Fibroblast of the aortic adventitia (primary cell): ENCODE results near the gene S100A4. TPM values are rescaled to one million over a fixed set of nuclear protein-coding genes. Genes with fewer than 3 reads are reported as not detected.
A peak's percentile ranks its signal among the peaks of the same experiment; 100 is the strongest.

Experiments
- DNase-seq: peaks from one replicate; pipeline ENCODE4 v3.0.0-alpha.2; 2010; ENCODE audit warnings: low read depth
- H3K4me3 ChIP-seq: 2 replicates; pipeline ENCODE4 v1.5.1; 2011; ENCODE audit warnings: low read depth, mild to moderate bottlenecking, control low read depth, low read length, moderate library complexity
- total RNA-seq: library from RNA; depleted of rRNA; stranded (reverse); fragments of >200 nt; gene quantifications from 2 replicates; pipeline ENCODE4 v1.2.3, GENCODE V29; 2012; ENCODE audit warnings: low replicate concordance
- TF ChIP-seq, protein P1 (sequence below): IDR thresholded peaks from 2 replicates; pipeline ENCODE4 v1.5.1; 2011; ENCODE audit warnings: mild to moderate bottlenecking, low read length, control low read depth, inconsistent platforms; ENCODE audit not compliant: insufficient read depth

S100A4 gene
- total RNA-seq, 1 donor, result 585 TPM

DNA sequence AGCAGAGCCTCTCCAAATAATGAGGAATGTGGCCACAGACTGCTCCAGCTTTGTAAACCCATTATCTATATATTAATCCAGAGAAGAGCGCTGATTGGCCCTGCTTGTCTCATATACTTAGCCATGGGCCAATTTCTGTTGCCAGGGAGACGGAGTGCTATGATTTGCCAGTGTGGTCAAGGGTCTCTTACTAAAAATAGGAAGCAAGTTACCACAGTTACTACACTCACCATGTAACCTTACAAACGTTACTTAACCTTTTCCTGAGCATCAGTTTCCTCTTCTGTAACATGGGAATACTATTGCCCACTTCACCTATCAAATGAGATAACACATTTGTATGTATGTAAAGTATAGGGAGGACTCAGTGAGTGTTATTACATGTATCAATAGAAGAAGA, 27.7 kb upstream of the S100A4 start:
- no peak overlapping the region for H3K4me3 ChIP-seq
- TF ChIP-seq, protein P1, sequence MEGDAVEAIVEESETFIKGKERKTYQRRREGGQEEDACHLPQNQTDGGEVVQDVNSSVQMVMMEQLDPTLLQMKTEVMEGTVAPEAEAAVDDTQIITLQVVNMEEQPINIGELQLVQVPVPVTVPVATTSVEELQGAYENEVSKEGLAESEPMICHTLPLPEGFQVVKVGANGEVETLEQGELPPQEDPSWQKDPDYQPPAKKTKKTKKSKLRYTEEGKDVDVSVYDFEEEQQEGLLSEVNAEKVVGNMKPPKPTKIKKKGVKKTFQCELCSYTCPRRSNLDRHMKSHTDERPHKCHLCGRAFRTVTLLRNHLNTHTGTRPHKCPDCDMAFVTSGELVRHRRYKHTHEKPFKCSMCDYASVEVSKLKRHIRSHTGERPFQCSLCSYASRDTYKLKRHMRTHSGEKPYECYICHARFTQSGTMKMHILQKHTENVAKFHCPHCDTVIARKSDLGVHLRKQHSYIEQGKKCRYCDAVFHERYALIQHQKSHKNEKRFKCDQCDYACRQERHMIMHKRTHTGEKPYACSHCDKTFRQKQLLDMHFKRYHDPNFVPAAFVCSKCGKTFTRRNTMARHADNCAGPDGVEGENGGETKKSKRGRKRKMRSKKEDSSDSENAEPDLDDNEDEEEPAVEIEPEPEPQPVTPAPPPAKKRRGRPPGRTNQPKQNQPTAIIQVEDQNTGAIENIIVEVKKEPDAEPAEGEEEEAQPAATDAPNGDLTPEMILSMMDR, result no peak
- DNase-seq, result no peak

DNA sequence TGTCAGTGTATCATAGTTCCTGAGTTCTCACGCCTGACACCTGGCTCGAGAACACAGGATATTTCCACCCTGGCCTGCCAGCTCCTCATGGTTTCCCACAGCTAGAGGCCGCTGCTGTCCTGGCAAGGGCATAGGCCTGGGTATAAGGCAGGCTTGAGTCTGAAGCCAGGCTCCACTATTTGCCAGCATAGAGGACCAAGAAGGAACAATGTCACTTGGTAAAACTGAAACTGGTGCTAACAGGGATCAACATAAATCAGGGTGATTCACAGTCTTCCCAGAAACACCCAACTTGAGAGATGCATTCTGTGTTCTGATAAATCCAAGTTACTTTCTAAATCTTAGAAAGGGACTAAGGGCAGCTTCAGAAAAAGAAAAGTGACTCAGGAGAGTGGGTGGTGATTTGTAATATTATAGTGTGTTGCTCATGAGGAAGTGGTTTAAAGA, 27.0 kb upstream of the S100A4 start:
- TF ChIP-seq, protein P1, result peak; percentile 92
- peak overlapping the region; percentile 0 for H3K4me3 ChIP-seq
- peak; percentile 85 for DNase-seq

- TF ChIP-seq, protein P1, result no peak
- no peak for DNase-seq
- no peak overlapping the region for H3K4me3 ChIP-seq
These were observed 26.1 kb upstream of the S100A4 start for GRCh38 chr1:153571706-153572105.

GRCh38 chr1:153570874-153571273, 25.3 kb upstream of the S100A4 start:
- TF ChIP-seq, protein P1, result no peak
- H3K4me3 ChIP-seq, result no peak overlapping the region
- DNase-seq, result no peak

DNA sequence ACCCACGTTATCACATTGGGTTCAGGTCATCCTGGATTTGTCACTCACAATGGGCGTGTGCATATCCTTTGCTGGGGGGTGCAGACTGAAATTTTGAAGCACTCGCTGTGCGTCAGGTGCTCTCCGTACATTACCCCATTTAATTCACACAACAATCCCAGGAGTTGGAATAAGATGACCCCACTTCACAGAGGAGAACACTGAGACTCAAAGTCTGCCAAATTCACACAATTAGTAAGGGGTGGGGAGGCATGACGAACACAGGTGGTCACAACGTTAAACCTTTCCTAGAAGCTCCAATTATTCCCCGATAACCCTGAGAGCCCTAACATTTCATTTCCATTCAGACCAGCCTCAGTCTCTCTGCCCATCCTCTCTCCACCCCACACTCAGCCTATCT, 23.9 kb upstream of the S100A4 start:
- no peak for DNase-seq
- H3K4me3 ChIP-seq, result no peak overlapping the region
- TF ChIP-seq, protein P1, result no peak

DNA sequence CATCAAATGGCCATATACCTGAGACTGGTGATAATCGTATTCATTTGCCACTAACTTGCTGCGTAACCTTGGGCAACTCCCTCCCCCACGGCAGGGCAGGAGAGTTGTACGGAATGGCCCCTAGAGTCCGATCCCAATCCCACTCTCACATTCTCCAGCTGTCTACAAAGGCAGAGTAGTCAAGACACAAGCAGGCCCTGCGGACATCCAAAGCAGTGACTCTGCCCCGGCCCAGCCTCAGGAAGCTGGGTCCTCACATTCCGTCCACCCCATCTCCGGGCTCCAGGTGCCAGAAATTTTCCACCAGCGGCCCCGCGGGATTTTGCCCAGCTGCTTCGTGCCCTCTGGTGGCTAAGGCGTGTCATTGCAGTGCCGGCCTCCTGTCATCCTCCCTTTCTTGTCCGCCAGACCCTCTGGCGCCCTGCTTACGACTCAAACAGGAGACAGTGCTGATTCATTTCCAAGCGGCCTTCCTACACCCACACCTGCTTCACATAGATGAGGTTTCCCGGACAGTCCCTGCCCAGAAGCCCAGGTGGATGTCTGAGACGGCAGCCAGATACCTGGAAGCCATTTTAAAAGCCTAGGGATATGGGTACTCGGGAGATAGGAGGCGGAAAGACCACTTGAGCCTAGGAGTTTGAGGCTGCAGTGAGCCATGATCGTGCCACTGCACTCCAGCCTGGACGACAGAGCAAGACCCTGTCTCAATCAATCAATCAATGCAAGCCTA, 22.9 kb upstream of the S100A4 start:
- no peak overlapping the region for H3K4me3 ChIP-seq
- TF ChIP-seq, protein P1, result peak; percentile 98
- DNase-seq, result peak; percentile 88
